ENCODE data around the gene RNF223.
A peak's percentile ranks its signal among the peaks of the same experiment; 100 is the strongest.

Gene RNF223

GRCh38 chr1:1035291-1035943 lies 38.7 kb downstream of the RNF223 start:
- Histone ChIP-seq H3F3A (ENCODE audit: insufficient read depth, low read length) (no peaks in the 10 kb centered on the region), H3K27ac (ENCODE audit: low read depth, low read length, poor library complexity, severe bottlenecking) (no peak overlapping the region), H3K4me3 (ENCODE audit: low read depth, low read length, poor library complexity, severe bottlenecking) (no peak overlapping the region), H3K4me1 (ENCODE audit: insufficient read depth, low read length, severe bottlenecking) (peaks cover 6% of the 10 kb centered on the region), H4K20me1 (ENCODE audit: insufficient read depth, low read length) (no peaks in the 10 kb centered on the region), H3K79me2 (ENCODE audit: insufficient read depth, low read length) (no peaks in the 10 kb centered on the region), H3K27me3 (ENCODE audit: insufficient read depth, low read length) (peaks cover 12% of the 10 kb centered on the region; the same call in 1 of the 2 replicates), H3K36me3 (ENCODE audit: insufficient read depth, low read length) (no peaks in the 10 kb centered on the region), H2AFZ (ENCODE audit: low read length) (no peak overlapping the region), H3K9ac (ENCODE audit: low read length) (no peak overlapping the region), H3K9me2 (ENCODE audit: low read depth, low read length) (no peaks in the 10 kb centered on the region), H3K4me2 (ENCODE audit: low read length) (no peak overlapping the region), H3K9me3 (ENCODE audit: low read length) (no peaks in the 10 kb centered on the region)
- TF ChIP-seq, protein P1, sequence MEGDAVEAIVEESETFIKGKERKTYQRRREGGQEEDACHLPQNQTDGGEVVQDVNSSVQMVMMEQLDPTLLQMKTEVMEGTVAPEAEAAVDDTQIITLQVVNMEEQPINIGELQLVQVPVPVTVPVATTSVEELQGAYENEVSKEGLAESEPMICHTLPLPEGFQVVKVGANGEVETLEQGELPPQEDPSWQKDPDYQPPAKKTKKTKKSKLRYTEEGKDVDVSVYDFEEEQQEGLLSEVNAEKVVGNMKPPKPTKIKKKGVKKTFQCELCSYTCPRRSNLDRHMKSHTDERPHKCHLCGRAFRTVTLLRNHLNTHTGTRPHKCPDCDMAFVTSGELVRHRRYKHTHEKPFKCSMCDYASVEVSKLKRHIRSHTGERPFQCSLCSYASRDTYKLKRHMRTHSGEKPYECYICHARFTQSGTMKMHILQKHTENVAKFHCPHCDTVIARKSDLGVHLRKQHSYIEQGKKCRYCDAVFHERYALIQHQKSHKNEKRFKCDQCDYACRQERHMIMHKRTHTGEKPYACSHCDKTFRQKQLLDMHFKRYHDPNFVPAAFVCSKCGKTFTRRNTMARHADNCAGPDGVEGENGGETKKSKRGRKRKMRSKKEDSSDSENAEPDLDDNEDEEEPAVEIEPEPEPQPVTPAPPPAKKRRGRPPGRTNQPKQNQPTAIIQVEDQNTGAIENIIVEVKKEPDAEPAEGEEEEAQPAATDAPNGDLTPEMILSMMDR (IDR thresholded peaks at IDR 0.05; ENCODE audit: low read length), result no peak
- TF ChIP-seq EZH2 (IDR thresholded peaks at IDR 0.05; ENCODE audit: borderline replicate concordance, low read length), result no peak

DNA sequence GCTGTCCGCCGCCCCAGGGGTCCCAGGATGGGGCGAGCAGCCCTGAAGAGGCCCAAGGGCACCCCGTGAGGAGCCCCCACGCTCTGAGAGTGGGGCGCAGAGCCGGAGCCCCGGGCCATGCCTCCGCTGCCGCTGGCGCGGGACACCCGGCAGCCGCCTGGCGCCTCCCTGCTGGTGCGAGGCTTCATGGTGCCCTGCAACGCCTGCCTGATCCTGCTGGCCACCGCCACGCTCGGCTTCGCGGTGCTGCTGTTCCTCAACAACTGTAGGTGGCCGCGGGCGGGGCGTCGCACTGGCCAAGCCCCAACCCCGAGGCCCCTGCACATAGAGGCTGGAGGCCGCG lies 39.7 kb downstream of the RNF223 start:
- Histone ChIP-seq H3K9ac (ENCODE audit: low read length) (no peak overlapping the region), H3K4me2 (ENCODE audit: low read length) (no peak overlapping the region), H4K20me1 (ENCODE audit: insufficient read depth, low read length) (no peaks in the 10 kb centered on the region), H3K4me1 (ENCODE audit: insufficient read depth, low read length, severe bottlenecking) (peaks cover 6% of the 10 kb centered on the region), H3K27me3 (ENCODE audit: insufficient read depth, low read length) (peaks cover 12% of the 10 kb centered on the region; the same call in 1 of the 2 replicates), H3K9me2 (ENCODE audit: low read depth, low read length) (no peaks in the 10 kb centered on the region), H3F3A (ENCODE audit: insufficient read depth, low read length) (no peaks in the 10 kb centered on the region), H3K27ac (ENCODE audit: low read depth, low read length, poor library complexity, severe bottlenecking) (no peak overlapping the region), H3K36me3 (ENCODE audit: insufficient read depth, low read length) (no peaks in the 10 kb centered on the region), H3K9me3 (ENCODE audit: low read length) (no peaks in the 10 kb centered on the region), H2AFZ (ENCODE audit: low read length) (no peak overlapping the region), H3K4me3 (ENCODE audit: low read depth, low read length, poor library complexity, severe bottlenecking) (no peak overlapping the region), H3K79me2 (ENCODE audit: insufficient read depth, low read length) (no peaks in the 10 kb centered on the region)
- TF ChIP-seq, protein P1 (IDR thresholded peaks at IDR 0.05; ENCODE audit: low read length), result no peak
- TF ChIP-seq EZH2 (IDR thresholded peaks at IDR 0.05; ENCODE audit: borderline replicate concordance, low read length), result no peak

GRCh38 chr1:1033731-1034438 lies 40.2 kb downstream of the RNF223 start:
- H3K9me2 ChIP-seq (ENCODE audit: low read depth, low read length), result no peaks in the 10 kb centered on the region
- H4K20me1 ChIP-seq (ENCODE audit: insufficient read depth, low read length), result no peaks in the 10 kb centered on the region
- no peak overlapping the region for H3K9ac ChIP-seq (ENCODE audit: low read length)
- H3F3A ChIP-seq (ENCODE audit: insufficient read depth, low read length), result no peaks in the 10 kb centered on the region
- H3K4me2 ChIP-seq (ENCODE audit: low read length), result peak overlapping the region; percentile 43; the same call in 1 of the 2 replicates
- no peak overlapping the region for H2AFZ ChIP-seq (ENCODE audit: low read length)
- peaks cover 6% of the 10 kb centered on the region for H3K4me1 ChIP-seq (ENCODE audit: insufficient read depth, low read length, severe bottlenecking)
- no peaks in the 10 kb centered on the region for H3K36me3 ChIP-seq (ENCODE audit: insufficient read depth, low read length)
- no peak overlapping the region for H3K27ac ChIP-seq (ENCODE audit: low read depth, low read length, poor library complexity, severe bottlenecking)
- TF ChIP-seq, protein P1 (IDR thresholded peaks at IDR 0.05; ENCODE audit: low read length), result no peak
- no peak for TF ChIP-seq EZH2 (IDR thresholded peaks at IDR 0.05; ENCODE audit: borderline replicate concordance, low read length)
- H3K4me3 ChIP-seq (ENCODE audit: low read depth, low read length, poor library complexity, severe bottlenecking), result peak overlapping the region; percentile 56
- H3K27me3 ChIP-seq (ENCODE audit: insufficient read depth, low read length), result peaks cover 12% of the 10 kb centered on the region; the same call in 1 of the 2 replicates
- no peaks in the 10 kb centered on the region for H3K9me3 ChIP-seq (ENCODE audit: low read length)
- H3K79me2 ChIP-seq (ENCODE audit: insufficient read depth, low read length), result no peaks in the 10 kb centered on the region

All from OCI-LY1 (cell line).